ENCODE measurements around the gene KCNK4.
"Not testable (repeated sequence)": the region's sequence is repeated elsewhere in the genome, so short reads cannot be mapped to it uniquely, and the experiment has no call there.

Gene KCNK4

GRCh38 chr11:64291262-64291751, at the start of gene KCNK4:
Gene KCNK4, plus strand, starts transcription at chr11:64291302. Its CDS starts 1,717 bp downstream, at chr11:64293019.
- DNase-seq (ENCODE audit: low read depth, low spot score) = no peak

GRCh38 chr11:64241491-64242374, 49.4 kb upstream of the KCNK4 start:
- DNase-seq (ENCODE audit: low read depth, low spot score) = no peak

- DNase-seq (ENCODE audit: low read depth, low spot score) = no peak
Observed at GRCh38 chr11:64243236-64243854, 47.8 kb upstream of the KCNK4 start.

- no peak for DNase-seq (ENCODE audit: low read depth, low spot score)
Observed at GRCh38 chr11:64244107-64244506, 47.0 kb upstream of the KCNK4 start.

- DNase-seq (ENCODE audit: low read depth, low spot score) = no peak
Observed at GRCh38 chr11:64244966-64245365, 46.1 kb upstream of the KCNK4 start.

GRCh38 chr11:64245401-64245796, 45.7 kb upstream of the KCNK4 start:
- no peak for DNase-seq (ENCODE audit: low read depth, low spot score)

GRCh38 chr11:64245797-64246620, 45.1 kb upstream of the KCNK4 start:
- DNase-seq (ENCODE audit: low read depth, low spot score) = no peak

GRCh38 chr11:64246621-64246870, 44.6 kb upstream of the KCNK4 start:
- not testable (repeated sequence) for DNase-seq (ENCODE audit: low read depth, low spot score)

- DNase-seq (ENCODE audit: low read depth, low spot score) = peak; percentile 61
Observed at GRCh38 chr11:64246871-64247728, 44.0 kb upstream of the KCNK4 start, which contains the start of gene PPP1R14B. Gene PPP1R14B, minus strand, starts transcription at chr11:64246943. Its CDS starts 270 bp downstream, at chr11:64246673.

- DNase-seq (ENCODE audit: low read depth, low spot score) = no peak
Observed at GRCh38 chr11:64247729-64248531, 43.2 kb upstream of the KCNK4 start.

GRCh38 chr11:64248578-64248977, 42.5 kb upstream of the KCNK4 start:
- no peak for DNase-seq (ENCODE audit: low read depth, low spot score)

- no peak for DNase-seq (ENCODE audit: low read depth, low spot score)
Observed at GRCh38 chr11:64249038-64249437, 42.1 kb upstream of the KCNK4 start.

GRCh38 chr11:64249563-64250414, 41.3 kb upstream of the KCNK4 start:
- no peak for DNase-seq (ENCODE audit: low read depth, low spot score)

GRCh38 chr11:64250415-64251015, 40.6 kb upstream of the KCNK4 start:
- no peak for DNase-seq (ENCODE audit: low read depth, low spot score)

GRCh38 chr11:64251016-64251752, 39.9 kb upstream of the KCNK4 start, which contains the start of gene PLCB3:
Gene PLCB3, plus strand, starts transcription at chr11:64251530. Its CDS starts 120 bp downstream, at chr11:64251650.
- DNase-seq (ENCODE audit: low read depth, low spot score) = no peak

GRCh38 chr11:64251753-64252002, 39.4 kb upstream of the KCNK4 start:
- DNase-seq (ENCODE audit: low read depth, low spot score) = no peak

GRCh38 chr11:64252003-64252872, 38.9 kb upstream of the KCNK4 start:
- DNase-seq (ENCODE audit: low read depth, low spot score) = no peak

Data from smooth muscle cell of the brain vasculature (primary cell).